CD14-positive monocyte (primary cell): ENCODE results near the gene CLDN10. TPM values are rescaled to one million over a fixed set of nuclear protein-coding genes. Genes with fewer than 3 reads are reported as not detected.
A peak's percentile ranks its signal among the peaks of the same experiment; 100 is the strongest.

ENCODE experiments used
- DNase-seq, 3 donors: peaks; one replicate each; pipeline ENCODE4 v3.0.0-alpha.2; 2011 to 2022
- H2AFZ ChIP-seq: 2 replicates; pipeline ENCODE4 v1.6.0; 2012; ENCODE audit warnings: mild to moderate bottlenecking, low read depth, low read length, inconsistent platforms; ENCODE audit not compliant: insufficient read depth, poor library complexity, severe bottlenecking
- H3K27ac ChIP-seq, 2 donors: 1 replicate in 1 of 2; 2 replicates in 1 of 2; pipeline ENCODE4 v1.5.1; 2012 to 2013; ENCODE audit warnings: low read length in 2 of 2, control low read depth in 1 of 2, inconsistent platforms in 1 of 2, low read depth in 1 of 2, mild to moderate bottlenecking in 1 of 2
- H3K27me3 ChIP-seq, 2 donors: one replicate each; pipeline versions ENCODE4 v1.6.0 to v1.6.1; 2011 to 2013; ENCODE audit warnings: low read length in 2 of 2; ENCODE audit not compliant: control insufficient read depth in 2 of 2, insufficient read depth in 2 of 2
- H3K36me3 ChIP-seq, 2 donors: replicated peaks in 1 of 2; 1 replicate in 1 of 2; 2 replicates in 1 of 2; pipeline versions ENCODE4 v1.5.1 to v1.6.1; 2012 to 2013; ENCODE audit warnings: low read length in 2 of 2, control low read depth in 1 of 2, inconsistent platforms in 1 of 2, mild to moderate bottlenecking in 1 of 2; ENCODE audit not compliant: insufficient read depth in 2 of 2, control insufficient read depth in 1 of 2
- H3K4me1 ChIP-seq, 2 donors: 1 replicate in 1 of 2; 2 replicates in 1 of 2; pipeline versions ENCODE4 v1.5.1 to v1.6.1; 2012 to 2013; ENCODE audit warnings: low read length in 2 of 2, control low read depth in 1 of 2, inconsistent platforms in 1 of 2, mild to moderate bottlenecking in 1 of 2, moderate library complexity in 1 of 2; ENCODE audit not compliant: insufficient read depth in 2 of 2, control insufficient read depth in 1 of 2
- H3K4me2 ChIP-seq: replicated peaks from 2 replicates; pipeline ENCODE3; 2012; ENCODE audit warnings: low read length, moderate library complexity, mild to moderate bottlenecking; ENCODE audit not compliant: poor library complexity, severe bottlenecking; ENCODE audit errors: extremely low read depth
- H3K4me3 ChIP-seq, 3 experiments: fragments of 200-600 bp in 1 of 3; sonication (generic) in 1 of 3; replicated peaks in 1 of 3; 1 replicate in 2 of 3; 2 replicates in 1 of 3; pipeline ENCODE4 v1.5.1; 2011 to 2013; ENCODE audit warnings: low read length in 3 of 3, mild to moderate bottlenecking in 3 of 3, control low read depth in 2 of 3, low read depth in 2 of 3, inconsistent platforms in 1 of 3, moderate library complexity in 1 of 3
- H3K79me2 ChIP-seq: 2 replicates; pipeline ENCODE4 v1.6.0; 2012; ENCODE audit warnings: mild to moderate bottlenecking, control low read depth, inconsistent platforms, low read length, moderate library complexity; ENCODE audit not compliant: insufficient read depth
- H3K9ac ChIP-seq: 2 replicates; pipeline ENCODE4 v1.6.0; 2017; ENCODE audit warnings: low read length, mild to moderate bottlenecking; ENCODE audit not compliant: insufficient read depth, poor library complexity, severe bottlenecking
- H3K9me3 ChIP-seq, 2 donors: replicated peaks in 1 of 2; 1 replicate in 1 of 2; 2 replicates in 1 of 2; pipeline versions ENCODE4 v1.5.1 to v1.6.1; 2012 to 2013; ENCODE audit warnings: low read length in 2 of 2, control low read depth in 1 of 2; ENCODE audit not compliant: control insufficient read depth in 1 of 2, insufficient read depth in 1 of 2
- H4K20me1 ChIP-seq: 2 replicates; pipeline ENCODE4 v1.6.0; 2012; ENCODE audit warnings: mild to moderate bottlenecking, low read length, control low read depth, moderate library complexity; ENCODE audit not compliant: insufficient read depth
- H3K27ac Mint-ChIP-seq, 7 donors: one replicate each; pipeline ENCODE4 v1.8.0; 2020; ENCODE audit warnings: mild to moderate bottlenecking in 7 of 7, mixed read lengths in 7 of 7, moderate library complexity in 6 of 7, inconsistent platforms in 2 of 7
- H3K27me3 Mint-ChIP-seq, 3 donors: one replicate each; pipeline ENCODE4 v1.8.0; 2021 to 2022; ENCODE audit warnings: low read depth in 3 of 3, mild to moderate bottlenecking in 3 of 3, mixed read lengths in 3 of 3, moderate library complexity in 3 of 3, inconsistent platforms in 1 of 3
- H3K36me3 Mint-ChIP-seq, 2 donors: one replicate each; pipeline ENCODE4 v1.8.0; 2020; ENCODE audit warnings: mixed read lengths in 2 of 2, inconsistent platforms in 1 of 2, mild to moderate bottlenecking in 1 of 2
- H3K4me1 Mint-ChIP-seq: one replicate; pipeline ENCODE4 v1.8.0; 2020; ENCODE audit warnings: mild to moderate bottlenecking, mixed read lengths
- H3K4me3 Mint-ChIP-seq, 2 donors: one replicate each; pipeline ENCODE4 v1.8.0; 2020; ENCODE audit warnings: mild to moderate bottlenecking in 2 of 2, mixed read lengths in 2 of 2, moderate library complexity in 1 of 2
- H3K9me3 Mint-ChIP-seq, 7 donors: one replicate each; pipeline ENCODE4 v1.8.0; 2020 to 2022; ENCODE audit warnings: mixed read lengths in 7 of 7, mild to moderate bottlenecking in 6 of 7, moderate library complexity in 6 of 7, inconsistent platforms in 2 of 7
- CTCF ChIP-seq: fragments of 200-600 bp; IDR thresholded peaks from one replicate; pipeline ENCODE4 v1.8.0; 2022; ENCODE audit warnings: antibody characterized with exemption, mild to moderate bottlenecking
- WGBS: methylation state at CpG from one replicate; pipeline ENCODE4 v1.1.5; 2013; ENCODE audit warnings: missing lambda C conversion rate; ENCODE audit not compliant: insufficient coverage; 5-methylcytosine and 5-hydroxymethylcytosine counted together
- intact Hi-C, 2 donors: fragments of 100-400 bp; cut with micrococcal nuclease; formaldehyde crosslinking; loops; one replicate each; pipeline versions ENCODE4 v1.15.0 to v1.15.1; 2023
- polyA plus RNA-seq, 3 donors: library from polyadenylated mRNA; depleted of rRNA in 1 of 3; unstranded in 2 of 3; stranded (reverse) in 1 of 3; fragments of 300-500 nt in 2 of 3; fragments of >200 nt in 1 of 3; fragmentation: Illumina TruSeq in 2 of 3; gene quantifications; 1 replicate in 2 of 3; 2 replicates in 1 of 3; pipeline ENCODE4 v1.2.3, GENCODE V29; 2012 to 2021

CLDN10 gene
- polyA plus RNA-seq, 3 donors, result 0.35 TPM; not detected in 2

DNA sequence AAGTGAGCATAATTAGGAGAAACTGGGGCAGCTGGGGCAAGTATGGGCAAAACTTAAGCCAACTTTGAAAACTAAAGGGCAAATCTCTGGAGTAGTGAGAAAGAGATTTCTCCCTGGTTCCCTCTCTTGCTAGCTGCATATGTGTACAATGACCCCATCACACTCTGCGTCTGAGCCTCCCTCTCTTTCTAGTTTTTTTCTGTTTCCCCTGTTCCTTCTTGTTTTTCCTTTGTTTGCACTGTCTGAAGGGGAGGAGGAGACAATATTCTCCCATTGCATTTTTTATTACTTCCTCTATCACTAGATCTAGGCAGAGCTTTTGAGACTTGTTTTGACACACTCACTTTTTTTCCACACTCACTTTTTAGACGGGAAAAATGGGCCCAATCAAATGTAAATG is 11.2 kb upstream of the CLDN10 start:
- no peak for TF ChIP-seq CTCF
- H3K36me3 Mint-ChIP-seq, result no peaks in the 10 kb centered on the region
- peaks cover 19% of the 10 kb centered on the region for H3K4me1 Mint-ChIP-seq
- H3K27me3 Mint-ChIP-seq, result peaks cover 0 to 3% (median 0%) of the 10 kb centered on the region in 3 donors
- Histone ChIP-seq H3K9ac (no peak overlapping the region), H3K27me3 (no peaks in the 10 kb centered on the region), H4K20me1 (no peaks in the 10 kb centered on the region), H3K4me2 (no peak overlapping the region), H3K27ac (no peak overlapping the region), H2AFZ (peak overlapping the region; percentile 17), H3K36me3 (no peaks in the 10 kb centered on the region), H3K4me3 (no peak overlapping the region), H3K4me1 (peaks cover 7 to 12% of the 10 kb centered on the region in 2 donors), H3K79me2 (no peaks in the 10 kb centered on the region), H3K9me3 (peaks cover 0 to 3% of the 10 kb centered on the region in 2 donors)
- DNase-seq, result no peak
- intact Hi-C loops, result no loop called here
- H3K27ac Mint-ChIP-seq, result no peak overlapping the region
- peaks cover 0 to 4% (median 2%) of the 10 kb centered on the region in 7 donors for H3K9me3 Mint-ChIP-seq
- WGBS, result no CpG with 5 or more reads among the region's 2 CpGs
- H3K4me3 Mint-ChIP-seq, result peak overlapping the region in 1 of 2 donors; percentile 8

- Mint-ChIP-seq H3K9me3 (peaks cover 0 to 4% (median 2%) of the 10 kb centered on the region in 7 donors), H3K27me3 (peaks cover 0 to 4% (median 0%) of the 10 kb centered on the region in 3 donors), H3K4me3 (no peak overlapping the region), H3K4me1 (peaks cover 23% of the 10 kb centered on the region), H3K27ac (peak overlapping the region in 1 of 7 donors; percentile 42), H3K36me3 (no peaks in the 10 kb centered on the region)
- intact Hi-C loops, result no loop called here
- Histone ChIP-seq H2AFZ (no peak overlapping the region), H3K27ac (no peak overlapping the region), H3K9me3 (peaks cover 0 to 3% of the 10 kb centered on the region in 2 donors), H3K4me2 (no peak overlapping the region), H3K27me3 (no peaks in the 10 kb centered on the region), H4K20me1 (no peaks in the 10 kb centered on the region), H3K4me1 (peaks cover 7 to 12% of the 10 kb centered on the region in 2 donors), H3K79me2 (no peaks in the 10 kb centered on the region), H3K36me3 (no peaks in the 10 kb centered on the region), H3K4me3 (no peak overlapping the region), H3K9ac (no peak overlapping the region)
- WGBS, result 84% methylated on average over 3 of the region's 8 CpGs
- no peak for TF ChIP-seq CTCF
- DNase-seq, result no peak
Observed at GRCh38 chr13:95541911-95542474, 10.5 kb upstream of the CLDN10 start.
